ENCODE measurements around the gene CDH24. TPM values are rescaled to one million over a fixed set of nuclear protein-coding genes. Genes with fewer than 3 reads are reported as not detected.
"Not testable (repeated sequence)": the region's sequence is repeated elsewhere in the genome, so short reads cannot be mapped to it uniquely, and the experiment has no call there.

CDH24 gene
- total RNA-seq, 6 experiments from 2014 or later = 0.26 to 0.74 (median 0.54) TPM

DNA sequence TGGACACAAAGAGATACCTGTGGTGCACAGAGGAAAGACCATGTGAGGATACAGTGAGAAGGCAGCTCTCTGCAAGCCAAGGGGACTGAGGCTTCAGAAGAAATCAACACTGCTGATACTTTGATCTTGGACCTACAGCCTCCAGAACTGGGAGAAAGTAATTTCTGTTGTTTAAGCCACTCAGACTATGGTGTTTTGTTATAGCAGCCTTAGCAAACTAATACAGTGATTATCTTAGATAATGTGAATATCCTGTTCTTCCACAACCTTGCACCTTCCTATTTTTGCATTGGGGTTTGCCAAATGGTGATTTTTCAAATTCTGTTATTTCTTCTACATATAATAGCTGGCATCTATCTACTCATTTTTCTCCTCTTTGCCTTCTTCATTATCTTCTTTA lies 39.2 kb downstream of the CDH24 start:
- H3K9me3 ChIP-seq = no peaks in the 10 kb centered on the region
- ATAC-seq (no peak), DNase-seq (no peak)
- no peak for TF ChIP-seq POLR2A (IDR thresholded peaks at IDR 0.05)
- TF ChIP-seq, protein P1, sequence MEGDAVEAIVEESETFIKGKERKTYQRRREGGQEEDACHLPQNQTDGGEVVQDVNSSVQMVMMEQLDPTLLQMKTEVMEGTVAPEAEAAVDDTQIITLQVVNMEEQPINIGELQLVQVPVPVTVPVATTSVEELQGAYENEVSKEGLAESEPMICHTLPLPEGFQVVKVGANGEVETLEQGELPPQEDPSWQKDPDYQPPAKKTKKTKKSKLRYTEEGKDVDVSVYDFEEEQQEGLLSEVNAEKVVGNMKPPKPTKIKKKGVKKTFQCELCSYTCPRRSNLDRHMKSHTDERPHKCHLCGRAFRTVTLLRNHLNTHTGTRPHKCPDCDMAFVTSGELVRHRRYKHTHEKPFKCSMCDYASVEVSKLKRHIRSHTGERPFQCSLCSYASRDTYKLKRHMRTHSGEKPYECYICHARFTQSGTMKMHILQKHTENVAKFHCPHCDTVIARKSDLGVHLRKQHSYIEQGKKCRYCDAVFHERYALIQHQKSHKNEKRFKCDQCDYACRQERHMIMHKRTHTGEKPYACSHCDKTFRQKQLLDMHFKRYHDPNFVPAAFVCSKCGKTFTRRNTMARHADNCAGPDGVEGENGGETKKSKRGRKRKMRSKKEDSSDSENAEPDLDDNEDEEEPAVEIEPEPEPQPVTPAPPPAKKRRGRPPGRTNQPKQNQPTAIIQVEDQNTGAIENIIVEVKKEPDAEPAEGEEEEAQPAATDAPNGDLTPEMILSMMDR (IDR thresholded peaks at IDR 0.05) = no peak
- intact Hi-C loops (cut with DNase I) = no loop called here
- no peak overlapping the region for H3K4me3 ChIP-seq
- no peaks in the 10 kb centered on the region for H3K27me3 ChIP-seq
- no peaks in the 10 kb centered on the region for H3K4me1 ChIP-seq
- H3K27ac ChIP-seq = no peak overlapping the region
- H3K36me3 ChIP-seq = no peaks in the 10 kb centered on the region

DNA sequence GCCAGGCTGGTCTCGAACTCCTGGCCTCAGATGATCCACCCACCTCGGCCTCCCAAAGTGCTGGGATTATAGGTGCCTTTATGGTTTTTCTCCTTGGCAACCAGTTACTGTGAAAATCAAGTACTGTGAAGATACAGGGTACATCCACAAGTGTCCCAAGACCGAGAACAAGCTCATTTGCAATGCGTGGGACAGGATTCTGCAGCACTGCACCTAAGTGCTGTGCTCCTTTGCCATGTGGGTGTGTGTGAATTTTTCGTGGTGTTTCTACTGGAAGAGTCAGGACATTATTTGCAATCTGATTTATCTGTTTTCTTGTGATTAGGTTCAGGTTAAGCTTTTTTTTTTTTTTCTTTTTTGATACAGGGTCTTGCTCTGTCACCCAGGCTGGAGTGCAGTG lies 40.2 kb downstream of the CDH24 start:
- TF ChIP-seq POLR2A (IDR thresholded peaks at IDR 0.05) = no peak
- TF ChIP-seq, protein P1 (IDR thresholded peaks at IDR 0.05) = no peak
- Histone ChIP-seq H3K9me3 (no peaks in the 10 kb centered on the region), H3K4me1 (no peaks in the 10 kb centered on the region), H3K27me3 (no peaks in the 10 kb centered on the region), H3K27ac (no peak overlapping the region), H3K36me3 (no peaks in the 10 kb centered on the region), H3K4me3 (no peak overlapping the region)
- no peak for ATAC-seq
- DNase-seq = no peak
- 17% methylated on average over 1 of the region's 5 CpGs for whole genome bisulfite sequencing (ENCODE audit: insufficient coverage, low coverage, low lambda C conversion rate, missing lambda C conversion rate)
- intact Hi-C loops (cut with DNase I) = no loop called here

DNA sequence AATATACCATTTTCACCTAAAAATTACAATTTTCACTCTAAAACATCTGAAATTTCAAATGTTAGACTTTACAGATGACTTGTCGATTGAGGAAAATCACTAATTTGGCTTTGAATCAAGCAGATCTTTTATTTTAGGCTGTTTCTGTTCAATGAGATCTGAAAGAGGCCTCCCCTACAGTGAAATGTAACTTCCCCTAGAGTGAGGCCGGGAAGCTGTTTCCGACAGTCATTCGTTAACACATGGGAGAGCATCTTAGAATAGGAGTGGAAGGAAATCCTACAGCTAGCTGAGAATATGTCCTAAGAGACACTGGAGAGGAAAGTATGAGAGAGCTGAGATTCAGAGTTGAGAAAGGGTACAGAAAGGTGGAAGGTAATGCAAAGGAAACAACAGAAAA lies 41.7 kb downstream of the CDH24 start:
- TF ChIP-seq, protein P1 (IDR thresholded peaks at IDR 0.05) = no peak
- no peak for TF ChIP-seq POLR2A (IDR thresholded peaks at IDR 0.05)
- Histone ChIP-seq H3K27ac (no peak overlapping the region), H3K36me3 (no peaks in the 10 kb centered on the region), H3K4me1 (no peaks in the 10 kb centered on the region), H3K27me3 (no peaks in the 10 kb centered on the region), H3K9me3 (no peaks in the 10 kb centered on the region), H3K4me3 (no peak overlapping the region)
- DNase-seq (no peak), ATAC-seq (no peak)
- intact Hi-C loops (cut with DNase I) = no loop called here
- 70% methylated on average over 4 of the region's 4 CpGs for WGBS (ENCODE audit: insufficient coverage, low coverage, low lambda C conversion rate, missing lambda C conversion rate)

DNA sequence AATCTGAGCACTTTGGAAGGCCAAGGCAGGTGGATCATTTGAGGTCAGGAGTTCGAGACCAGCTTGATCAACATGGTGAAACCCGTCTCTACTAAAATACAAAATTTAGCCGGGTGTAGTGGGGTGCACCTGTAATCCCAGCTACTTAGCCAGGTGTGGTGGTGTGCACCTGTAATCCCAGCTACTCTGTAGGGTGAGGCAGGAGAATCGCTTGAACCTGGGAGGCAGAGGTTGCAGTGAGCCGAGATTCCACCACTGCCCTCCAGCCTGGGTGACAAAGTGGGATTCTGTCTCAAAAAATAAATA lies 43.6 kb downstream of the CDH24 start:
- intact Hi-C loops (cut with DNase I); H3K36me3 ChIP-seq: not testable (repeated sequence)
- WGBS (ENCODE audit: insufficient coverage, low coverage, low lambda C conversion rate, missing lambda C conversion rate) = 87% methylated on average over 5 of the region's 5 CpGs

DNA sequence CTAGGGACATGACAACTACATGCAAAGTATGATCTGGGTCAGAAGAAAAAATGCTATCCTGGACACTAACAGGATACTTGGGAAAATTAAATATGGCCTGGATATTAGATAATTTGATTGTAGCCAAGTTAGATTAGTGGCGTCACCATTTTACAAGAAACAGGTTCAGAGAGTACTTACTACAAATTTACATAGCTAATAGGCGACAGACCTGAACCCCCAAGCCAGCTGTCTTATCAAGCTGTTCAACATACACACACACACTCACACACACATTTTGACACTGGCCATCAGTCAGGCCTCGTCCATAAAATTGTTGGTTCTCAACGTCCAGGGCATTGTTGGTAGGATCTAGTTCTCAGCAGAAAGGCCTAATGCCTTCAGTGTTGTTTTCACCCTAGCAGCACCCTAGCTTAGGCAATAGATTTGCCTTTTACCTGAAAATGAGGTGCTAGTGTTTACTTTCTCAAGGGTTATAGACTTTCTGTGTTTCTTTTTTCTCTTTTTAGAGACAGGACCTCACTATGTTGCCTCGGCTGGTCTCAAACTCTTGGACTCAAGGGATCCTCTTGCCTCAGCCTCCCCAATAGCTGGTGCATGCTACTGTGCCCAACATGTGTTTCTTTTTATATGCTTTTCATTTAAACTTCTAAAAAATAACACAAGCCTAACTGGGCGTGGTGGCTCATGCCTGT lies 44.1 kb downstream of the CDH24 start:
- H3K36me3 ChIP-seq = no peaks in the 10 kb centered on the region
- H3K27ac ChIP-seq = no peak overlapping the region
- intact Hi-C loops (cut with DNase I) = no loop called here
- no peaks in the 10 kb centered on the region for H3K9me3 ChIP-seq
- ATAC-seq = no peak
- TF ChIP-seq, protein P1 (IDR thresholded peaks at IDR 0.05) = no peak
- TF ChIP-seq POLR2A (IDR thresholded peaks at IDR 0.05) = no peak
- no peaks in the 10 kb centered on the region for H3K27me3 ChIP-seq
- H3K4me3 ChIP-seq = no peak overlapping the region
- WGBS (ENCODE audit: insufficient coverage, low coverage, low lambda C conversion rate, missing lambda C conversion rate) = 74% methylated on average over 6 of the region's 6 CpGs
- peaks cover 0 to 8% (median 0%) of the 10 kb centered on the region in 4 donors for H3K4me1 ChIP-seq
- DNase-seq = no peak

More for the DNA sequence above, 43.6 kb downstream of the CDH24 start:
- not testable (repeated sequence) for H3K4me1 ChIP-seq, H3K9me3 ChIP-seq, H3K27me3 ChIP-seq, DNase-seq, H3K27ac ChIP-seq, ATAC-seq, H3K4me3 ChIP-seq

Data from right lobe of liver (tissue), 6 donors.